GM12878 (cell line): ENCODE results near the gene ANXA10. TPM values are rescaled to one million over a fixed set of nuclear protein-coding genes. Genes with fewer than 3 reads are reported as not detected.
A peak's percentile ranks its signal among the peaks of the same experiment; 100 is the strongest.

Source experiments
- ATAC-seq: fragments of 200-7000 bp; cut with Tn5 transposase; 3 replicates; pipeline ENCODE4 v1.9.1; 2020; ENCODE audit warnings: mild to moderate bottlenecking, moderate library complexity
- BruUV-seq: library from RNA; stranded (reverse); fragments of 400-500 nt; replicated peaks from 2 replicates; lab custom pipeline; 2021; lab: Mats Ljungman, UMichigan
- CTCF ChIA-PET: fragments of 300-600 bp; sonication (Branson Sonifier 250); formaldehyde crosslinking; extraction: SDS; loops from one replicate; lab custom pipeline; 2021; ENCODE audit warnings: inconsistent platforms; lab: Yijun Ruan, JAX
- POLR2A ChIA-PET: fragments of 350-600 bp; formaldehyde crosslinking; extraction: SDS; loops from one replicate; lab custom pipeline; 2021; ENCODE audit warnings: inconsistent platforms; lab: Charles Lee
- RAD21 ChIA-PET: fragments of 300-600 bp; sonication (Branson Sonifier 250); formaldehyde crosslinking; loops from one replicate; lab custom pipeline; 2023; ENCODE audit warnings: antibody characterized with exemption; ENCODE audit not compliant: unreplicated experiment; lab: Charles Lee
- SMC1A ChIA-PET: fragments of 300-600 bp; sonication (Branson Sonifier 250); formaldehyde crosslinking; loops from one replicate; lab custom pipeline; 2023; ENCODE audit not compliant: unreplicated experiment, uncharacterized antibody; lab: Charles Lee
- DNase-seq: peaks from one replicate; pipeline ENCODE4 v3.0.0-alpha.2; 2011; ENCODE audit warnings: low read depth, low spot score
- FAIRE-seq: peaks from 3 replicates; lab custom pipeline; 2011; peaks lifted over from hg19 to GRCh38; lab: Jason Lieb, UNC
- H2AFZ ChIP-seq: 2 replicates; pipeline ENCODE4 v1.6.0; 2011; ENCODE audit warnings: low read depth, low read length, control low read depth; ENCODE audit not compliant: control insufficient read depth
- H3K27ac ChIP-seq: 2 replicates; pipeline ENCODE4 v1.5.1; 2011; ENCODE audit warnings: control low read depth; ENCODE audit not compliant: control insufficient read depth, insufficient read depth
- H3K27me3 ChIP-seq, 2 experiments: replicated peaks in 1 of 2; 2 replicates each; pipeline versions ENCODE4 v1.6.0 to v1.6.1; 2011; ENCODE audit warnings: low read length in 1 of 2; ENCODE audit not compliant: control insufficient read depth in 2 of 2, insufficient read depth in 2 of 2
- H3K36me3 ChIP-seq, 2 experiments: 2 replicates each; pipeline ENCODE4 v1.5.1; 2011; ENCODE audit warnings: low read length in 1 of 2; ENCODE audit not compliant: control insufficient read depth in 2 of 2, insufficient read depth in 2 of 2
- H3K4me1 ChIP-seq: 2 replicates; pipeline ENCODE4 v1.6.1; 2011; ENCODE audit warnings: mild to moderate bottlenecking, low read length, moderate library complexity, mixed read lengths; ENCODE audit not compliant: control insufficient read depth, insufficient read depth
- H3K4me2 ChIP-seq: 2 replicates; pipeline ENCODE4 v1.6.0; 2011; ENCODE audit warnings: control low read depth; ENCODE audit not compliant: control insufficient read depth, insufficient read depth
- H3K4me3 ChIP-seq: fragments of 200-600 bp; sonication (generic); 2 replicates; pipeline ENCODE4 v1.5.1; 2016
- H3K79me2 ChIP-seq: 2 replicates; pipeline ENCODE4 v1.6.0; 2011; ENCODE audit warnings: low read length; ENCODE audit not compliant: control insufficient read depth, insufficient read depth
- H3K9ac ChIP-seq: 2 replicates; pipeline ENCODE4 v1.8.0; 2011; ENCODE audit warnings: low read length, control low read depth, mixed read lengths; ENCODE audit not compliant: control insufficient read depth, insufficient read depth
- H3K9me3 ChIP-seq: replicated peaks from 3 replicates; pipeline ENCODE4 v1.5.1; 2011; ENCODE audit warnings: mild to moderate bottlenecking, low read length; ENCODE audit not compliant: control insufficient read depth, insufficient read depth
- H4K20me1 ChIP-seq: 2 replicates; pipeline ENCODE4 v1.6.0; 2011; ENCODE audit not compliant: control insufficient read depth, insufficient read depth
- FOS ChIP-seq: IDR thresholded peaks from 3 replicates; pipeline ENCODE4 v1.6.1; 2011; ENCODE audit warnings: borderline replicate concordance; ENCODE audit not compliant: insufficient read length; ENCODE audit errors: extremely low read depth
- IKZF2 ChIP-seq, 2 experiments: fragments of 450-650 bp; IDR thresholded peaks; 2 replicates each; pipeline ENCODE4 v1.6.1; 2017; ENCODE audit warnings: mild to moderate bottlenecking in 2 of 2, moderate library complexity in 2 of 2
- MLLT1 ChIP-seq: fragments of 450-650 bp; IDR thresholded peaks from 2 replicates; pipeline ENCODE4 v1.6.1; 2016; ENCODE audit warnings: mild to moderate bottlenecking
- MTA2 ChIP-seq: fragments of 450-650 bp; IDR thresholded peaks from 2 replicates; pipeline ENCODE4 v1.6.1; 2016; ENCODE audit warnings: low read depth, mild to moderate bottlenecking, moderate library complexity
- MYB ChIP-seq: fragments of 150-350 bp; IDR thresholded peaks from 2 replicates; pipeline ENCODE4 v1.6.1; 2014; ENCODE audit warnings: mild to moderate bottlenecking, low read depth, low read length, borderline replicate concordance
- NR2C1 ChIP-seq: fragments of 450-650 bp; IDR thresholded peaks from 2 replicates; pipeline ENCODE4 v1.6.1; 2017; ENCODE audit warnings: antibody characterized with exemption, mild to moderate bottlenecking, moderate library complexity
- PAX8 ChIP-seq: fragments of 450-650 bp; IDR thresholded peaks from 2 replicates; pipeline ENCODE4 v1.6.1; 2017; ENCODE audit warnings: mild to moderate bottlenecking, moderate library complexity
- POLR2A ChIP-seq: IDR thresholded peaks from 2 replicates; pipeline ENCODE4 v1.6.1; 2011; ENCODE audit warnings: low read depth, mild to moderate bottlenecking, low read length
- RAD51 ChIP-seq: fragments of 450-650 bp; IDR thresholded peaks from 2 replicates; pipeline ENCODE4 v1.6.1; 2016; ENCODE audit warnings: moderate library complexity, mild to moderate bottlenecking, inconsistent platforms
- RB1 ChIP-seq: fragments of 450-650 bp; formaldehyde crosslinking; IDR thresholded peaks from 2 replicates; pipeline ENCODE4 v1.6.1; 2017; ENCODE audit warnings: mild to moderate bottlenecking, borderline replicate concordance
- RELA ChIP-seq: fragments of 450-650 bp; IDR thresholded peaks from 2 replicates; pipeline ENCODE4 v1.8.0; 2014; ENCODE audit warnings: borderline replicate concordance; ENCODE audit not compliant: partially characterized antibody
- RUNX3 ChIP-seq: IDR thresholded peaks from 2 replicates; pipeline ENCODE4 v1.6.1; 2012; ENCODE audit warnings: low read length, inconsistent platforms
- SIN3A ChIP-seq: IDR thresholded peaks from 2 replicates; pipeline ENCODE4 v1.6.1; 2012; ENCODE audit warnings: low read depth, low read length, improper control_type of control experiment
- SPI1 ChIP-seq: IDR thresholded peaks from 2 replicates; pipeline ENCODE4 v1.6.1; 2011; ENCODE audit warnings: low read depth, mild to moderate bottlenecking, low read length, moderate library complexity, borderline replicate concordance; ENCODE audit not compliant: insufficient read depth
- TARDBP ChIP-seq: IDR thresholded peaks from 2 replicates; pipeline ENCODE4 v1.6.1; 2016; ENCODE audit warnings: borderline replicate concordance
- ZNF384 ChIP-seq: IDR thresholded peaks from 2 replicates; pipeline ENCODE4 v1.6.1; 2012; ENCODE audit warnings: low read depth, mild to moderate bottlenecking, low read length, improper control_type of control experiment, borderline replicate concordance
- WGBS: methylation state at CpG from one replicate; pipeline ENCODE4 v1.1.6; 2016; ENCODE audit warnings: low lambda C conversion rate; ENCODE audit not compliant: insufficient replicate concordance, insufficient coverage; ENCODE audit errors: missing lambda C conversion rate; 5-methylcytosine and 5-hydroxymethylcytosine counted together
- in situ Hi-C: fragments of 300-500 bp; cut with MboI; formaldehyde crosslinking; loops from 9 replicates; pipeline ENCODE4 v1.14.3; 2018; ENCODE audit warnings: mixed read lengths
- intact Hi-C: fragments of 100-400 bp; cut with micrococcal nuclease; formaldehyde crosslinking; loops from one replicate; pipeline ENCODE4 v1.14.2; 2022; ENCODE audit not compliant: unreplicated experiment
- polyA plus RNA-seq, 11 experiments: library from polyadenylated mRNA; depleted of rRNA in 4 of 11; unstranded in 6 of 11; stranded (reverse) in 5 of 11; fragments of >200 nt; fragmentation: Nextera tagmentation in 4 of 11; fragmentation: Illumina TruSeq in 1 of 11; extraction: Ambion mirVana in 4 of 11; extraction: Trizol in 1 of 11; gene quantifications; 1 replicate in 1 of 11; 2 replicates in 10 of 11; pipeline versions ENCODE4 v1.2.1 to v1.2.3, GENCODE V29; 2011 to 2016; ENCODE audit warnings: inconsistent platforms in 2 of 11, missing spikeins in 2 of 11, low read depth in 1 of 11
- total RNA-seq, 4 experiments: library from RNA; depleted of rRNA in 3 of 4; stranded (reverse); fragments of >200 nt in 3 of 4; fragmentation: Illumina TruSeq in 1 of 4; extraction: Trizol in 1 of 4; gene quantifications; 2 replicates each; pipeline versions ENCODE4 v1.2.1 to v1.2.3, GENCODE V29; 2013 to 2021
- TF ChIP-seq, protein P1 (sequence below), 3 experiments: IDR thresholded peaks in 2 of 3; conservative IDR thresholded peaks in 1 of 3; 2 replicates each; pipeline ENCODE4 v1.5.1; 2011; ENCODE audit warnings: low read depth in 3 of 3, low read length in 3 of 3, mild to moderate bottlenecking in 3 of 3, control low read depth in 2 of 3, moderate library complexity in 2 of 3, inconsistent platforms in 1 of 3, mixed read lengths in 1 of 3; ENCODE audit not compliant: control insufficient read depth in 2 of 3, insufficient read depth in 1 of 3; ENCODE audit errors: extremely low read depth in 1 of 3
- TF ChIP-seq, protein P2 (sequence below): fragments of 450-650 bp; IDR thresholded peaks from 2 replicates; pipeline ENCODE4 v1.6.1; 2017; ENCODE audit warnings: low read depth, mild to moderate bottlenecking, moderate library complexity

ANXA10 gene
- total and polyA plus RNA-seq, 10 of the 15 experiments (the other 5 are each of a cell fraction or from before 2014, with no cell fraction given) = not detected

DNA sequence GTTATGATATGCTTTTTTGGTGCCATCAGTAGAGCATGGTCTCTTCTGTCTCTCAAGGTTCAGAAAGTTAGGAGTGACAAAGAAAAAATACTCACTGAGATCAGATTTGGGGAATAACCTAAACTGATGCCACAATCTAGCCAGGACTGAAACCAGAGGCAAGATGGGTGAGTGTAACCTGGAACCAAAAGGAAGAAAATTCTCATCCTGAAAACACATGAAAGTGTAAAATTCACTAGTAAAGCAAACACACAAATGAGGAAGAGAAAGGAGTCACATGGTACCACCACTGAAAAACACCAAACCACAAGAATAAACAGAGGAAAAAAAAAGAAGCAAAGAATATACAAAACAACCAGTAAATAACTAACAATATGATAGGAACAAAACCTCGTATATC lies 96.4 kb downstream of the ANXA10 start:
- CTCF ChIA-PET = interaction anchor here (0.6 kb wide), 1 partner anchor 426 kb away, joined by 3 read pairs; no protein-coding TSS in a partner anchor
- BruUV-seq = no TSS peak
- intact Hi-C loops = loop anchor here (5.0 to 10.0 kb wide), 5 partner anchors 366 to 1304 kb away; no protein-coding TSS in a partner anchor
- Histone ChIP-seq H3K4me3 (no peak overlapping the region), H2AFZ (no peak overlapping the region), H3K9ac (no peak overlapping the region), H3K9me3 (no peaks in the 10 kb centered on the region), H3K79me2 (no peaks in the 10 kb centered on the region), H3K4me2 (no peak overlapping the region), H4K20me1 (no peaks in the 10 kb centered on the region), H3K36me3 (no peaks in the 10 kb centered on the region), H3K27me3 (no peaks in the 10 kb centered on the region), H3K27ac (no peak overlapping the region), H3K4me1 (0 out of 2 replicates have a peak, but pooled peaks cover 3% of the 10 kb centered on the region)
- ATAC-seq = peak; percentile 64
- in situ Hi-C loops = no loop called here
- RAD21 ChIA-PET = no interaction called here
- DNase-seq = peak; percentile 36
- SMC1A ChIA-PET = interaction anchor here (1.3 kb wide), 1 partner anchor 364 kb away, joined by 3 read pairs; no protein-coding TSS in a partner anchor
- FAIRE-seq = no peak
- POLR2A ChIA-PET = no interaction called here
- TF ChIP-seq POLR2A = no peak
- no peak for TF ChIP-seq PAX8
- TF ChIP-seq NR2C1 = no peak
- TF ChIP-seq, protein P1, sequence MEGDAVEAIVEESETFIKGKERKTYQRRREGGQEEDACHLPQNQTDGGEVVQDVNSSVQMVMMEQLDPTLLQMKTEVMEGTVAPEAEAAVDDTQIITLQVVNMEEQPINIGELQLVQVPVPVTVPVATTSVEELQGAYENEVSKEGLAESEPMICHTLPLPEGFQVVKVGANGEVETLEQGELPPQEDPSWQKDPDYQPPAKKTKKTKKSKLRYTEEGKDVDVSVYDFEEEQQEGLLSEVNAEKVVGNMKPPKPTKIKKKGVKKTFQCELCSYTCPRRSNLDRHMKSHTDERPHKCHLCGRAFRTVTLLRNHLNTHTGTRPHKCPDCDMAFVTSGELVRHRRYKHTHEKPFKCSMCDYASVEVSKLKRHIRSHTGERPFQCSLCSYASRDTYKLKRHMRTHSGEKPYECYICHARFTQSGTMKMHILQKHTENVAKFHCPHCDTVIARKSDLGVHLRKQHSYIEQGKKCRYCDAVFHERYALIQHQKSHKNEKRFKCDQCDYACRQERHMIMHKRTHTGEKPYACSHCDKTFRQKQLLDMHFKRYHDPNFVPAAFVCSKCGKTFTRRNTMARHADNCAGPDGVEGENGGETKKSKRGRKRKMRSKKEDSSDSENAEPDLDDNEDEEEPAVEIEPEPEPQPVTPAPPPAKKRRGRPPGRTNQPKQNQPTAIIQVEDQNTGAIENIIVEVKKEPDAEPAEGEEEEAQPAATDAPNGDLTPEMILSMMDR (IDR thresholded peaks at IDR 0.05 in 2 of 3, conservative IDR thresholded peaks at IDR 0.05 in 1 of 3; ENCODE audit: control insufficient read depth in 2 of 3, extremely low read depth in 1 of 3, insufficient read depth in 1 of 3, low read depth in 3 of 3, low read length in 3 of 3) = no peak
- no peak for TF ChIP-seq MYB
- peak; percentile 70; the same call in 1 of the 2 replicates for TF ChIP-seq RAD51
- no peak for TF ChIP-seq RB1
- peak; percentile 55; the same call in 1 of the 2 replicates for TF ChIP-seq SPI1
- TF ChIP-seq RELA = no peak
- peak; percentile 60 for TF ChIP-seq RUNX3
- TF ChIP-seq, protein P2, sequence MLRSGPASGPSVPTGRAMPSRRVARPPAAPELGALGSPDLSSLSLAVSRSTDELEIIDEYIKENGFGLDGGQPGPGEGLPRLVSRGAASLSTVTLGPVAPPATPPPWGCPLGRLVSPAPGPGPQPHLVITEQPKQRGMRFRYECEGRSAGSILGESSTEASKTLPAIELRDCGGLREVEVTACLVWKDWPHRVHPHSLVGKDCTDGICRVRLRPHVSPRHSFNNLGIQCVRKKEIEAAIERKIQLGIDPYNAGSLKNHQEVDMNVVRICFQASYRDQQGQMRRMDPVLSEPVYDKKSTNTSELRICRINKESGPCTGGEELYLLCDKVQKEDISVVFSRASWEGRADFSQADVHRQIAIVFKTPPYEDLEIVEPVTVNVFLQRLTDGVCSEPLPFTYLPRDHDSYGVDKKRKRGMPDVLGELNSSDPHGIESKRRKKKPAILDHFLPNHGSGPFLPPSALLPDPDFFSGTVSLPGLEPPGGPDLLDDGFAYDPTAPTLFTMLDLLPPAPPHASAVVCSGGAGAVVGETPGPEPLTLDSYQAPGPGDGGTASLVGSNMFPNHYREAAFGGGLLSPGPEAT = peak; percentile 49; the same call in 1 of the 2 replicates
- peak; percentile 37; the same call in 1 of the 2 replicates for TF ChIP-seq ZNF384
- peak; percentile 78 to 80 for TF ChIP-seq IKZF2 (IDR thresholded peaks at IDR 0.05)
- peak; percentile 34; the same call in 1 of the 2 replicates for TF ChIP-seq MTA2
- no peak for TF ChIP-seq TARDBP
- no peak for TF ChIP-seq MLLT1
- no peak for TF ChIP-seq FOS
- no peak for TF ChIP-seq SIN3A
- WGBS = 59% methylated on average over 1 of the region's 1 CpG
